ENCODE measurements around the gene SNORC. TPM values are rescaled to one million over a fixed set of nuclear protein-coding genes. Genes with fewer than 3 reads are reported as not detected.

Gene SNORC
- total RNA-seq (2022) (4.3 and 4.8 TPM in 2 replicates), Bru-seq, nascent RNA (percentile 52 among the genes with signal in this experiment), BruChase-seq, experiment 1, labeled RNA remaining after a 2-hour chase (percentile 46 among the genes with signal in this experiment), BruChase-seq, experiment 2, labeled RNA remaining after a 6-hour chase (percentile 50 among the genes with signal in this experiment)
- long read RNA-seq, partial matches to known transcripts, result 0 of 2 reads
- long read RNA-seq, other reads (novel, unspliced or antisense), result 2 of 2 reads

DNA sequence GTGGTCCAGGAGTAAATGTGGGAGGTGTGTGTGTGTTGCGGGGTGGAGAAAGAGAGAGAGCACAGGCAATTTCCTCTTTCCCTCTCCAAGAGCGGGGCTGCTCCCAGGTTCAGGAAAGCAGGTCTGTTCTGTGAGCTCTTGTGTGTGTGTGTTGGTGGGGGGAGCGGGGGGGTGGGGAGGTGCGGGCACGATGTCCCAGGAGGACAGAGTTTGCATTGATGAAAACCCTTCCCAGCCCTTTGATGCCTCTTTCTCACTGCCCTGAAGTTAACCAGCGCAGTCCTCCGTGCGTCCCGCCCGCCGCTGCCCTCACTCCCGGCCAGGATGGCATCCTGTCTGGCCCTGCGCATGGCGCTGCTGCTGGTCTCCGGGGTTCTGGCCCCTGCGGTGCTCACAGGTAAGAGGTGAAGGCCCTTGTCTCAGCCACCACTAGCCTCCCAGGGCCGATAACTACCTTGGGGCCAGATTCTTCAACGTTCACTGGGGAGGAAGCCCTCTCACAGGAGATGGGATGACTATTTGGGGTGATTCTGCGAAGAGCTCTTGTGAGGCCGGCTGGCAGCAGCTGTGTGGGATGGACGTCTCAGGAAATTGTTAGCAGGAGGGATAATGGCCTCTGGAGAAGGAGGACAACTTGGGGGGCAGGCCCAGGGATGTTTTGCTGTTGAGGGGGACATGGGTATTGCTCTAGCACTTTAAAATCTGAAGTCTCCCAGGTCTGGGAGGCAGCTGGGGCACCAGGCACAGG, at the start of gene SNORC:
Gene SNORC, plus strand, starts transcription at position 247 of the 748 bp plus-strand sequence. Its CDS starts 78 bp downstream, at position 325.
- Histone ChIP-seq H3K4me3 (ENCODE audit: low read depth, low read length) (no peak within 1 kb of the TSS), H3K27me3 (replicated peaks; ENCODE audit: control insufficient read depth, insufficient read depth, low read length) (no peaks in the 10 kb centered on the region), H3K4me1 (0 out of 2 replicates have a peak, but pooled peaks cover 9% of the 10 kb centered on the region), H3K9me3 (no peaks in the 10 kb centered on the region), H3K36me3 (ENCODE audit: control insufficient read depth, insufficient read depth, low read length) (no peaks in the 10 kb centered on the region)
- intact Hi-C loops (cut with micrococcal nuclease; ENCODE audit: unreplicated experiment), result no loop called here
- BruUV-seq (replicated peaks), result no TSS peak
- no peak for DNase-seq
- peaks cover 9% of the 10 kb centered on the region for H3K36me3 Mint-ChIP-seq (ENCODE audit: insufficient read depth, unreplicated experiment)
- ChIA-PET CTCF (no interaction called here), POLR2A (no interaction called here)
- TF ChIP-seq CTCF (IDR thresholded peaks at IDR 0.05; ENCODE audit: insufficient read depth in 1 of 2, low read depth in 1 of 2, low read length in 1 of 2, severe bottlenecking in 1 of 2, unreplicated experiment in 1 of 2), result no peak
- H3K4me1 Mint-ChIP-seq (ENCODE audit: low read depth, unreplicated experiment), result no peaks in the 10 kb centered on the region
- H3K9me3 Mint-ChIP-seq (ENCODE audit: unreplicated experiment), result no peaks in the 10 kb centered on the region
- H3K27me3 Mint-ChIP-seq (ENCODE audit: insufficient read depth, unreplicated experiment), result no peaks in the 10 kb centered on the region
- H3K27ac Mint-ChIP-seq (ENCODE audit: unreplicated experiment), result no peak within 1 kb of the TSS
- no peak within 1 kb of the TSS for H3K4me3 Mint-ChIP-seq (ENCODE audit: unreplicated experiment)

GRCh38 chr2:232829988-232830387, 40.1 kb upstream of the SNORC start:
- Histone ChIP-seq H3K9me3 (no peaks in the 10 kb centered on the region), H3K27me3 (replicated peaks; ENCODE audit: control insufficient read depth, insufficient read depth, low read length) (no peaks in the 10 kb centered on the region), H3K4me3 (ENCODE audit: low read depth, low read length) (no peak overlapping the region), H3K36me3 (ENCODE audit: control insufficient read depth, insufficient read depth, low read length) (no peaks in the 10 kb centered on the region), H3K4me1 (no peaks in the 10 kb centered on the region)
- no peak overlapping the region for H3K4me3 Mint-ChIP-seq (ENCODE audit: unreplicated experiment)
- no peaks in the 10 kb centered on the region for H3K27me3 Mint-ChIP-seq (ENCODE audit: insufficient read depth, unreplicated experiment)
- intact Hi-C loops (cut with micrococcal nuclease; ENCODE audit: unreplicated experiment), result no loop called here
- CTCF ChIA-PET, result no interaction called here
- no peaks in the 10 kb centered on the region for H3K4me1 Mint-ChIP-seq (ENCODE audit: low read depth, unreplicated experiment)
- no peak for DNase-seq
- H3K27ac Mint-ChIP-seq (ENCODE audit: unreplicated experiment), result no peak overlapping the region
- no peaks in the 10 kb centered on the region for H3K9me3 Mint-ChIP-seq (ENCODE audit: unreplicated experiment)
- no TSS peak for BruUV-seq (replicated peaks)
- POLR2A ChIA-PET, result no interaction called here
- no peak for TF ChIP-seq CTCF (IDR thresholded peaks at IDR 0.05; ENCODE audit: insufficient read depth in 1 of 2, low read depth in 1 of 2, low read length in 1 of 2, severe bottlenecking in 1 of 2, unreplicated experiment in 1 of 2)
- peaks cover 38% of the 10 kb centered on the region for H3K36me3 Mint-ChIP-seq (ENCODE audit: insufficient read depth, unreplicated experiment)

- H3K4me3 ChIP-seq (ENCODE audit: low read depth, low read length), result no peak overlapping the region
- H3K36me3 ChIP-seq (ENCODE audit: control insufficient read depth, insufficient read depth, low read length), result no peaks in the 10 kb centered on the region
- BruUV-seq (replicated peaks), result no TSS peak
- no peaks in the 10 kb centered on the region for H3K9me3 ChIP-seq
- Mint-ChIP-seq H3K27ac (ENCODE audit: unreplicated experiment) (no peak overlapping the region), H3K4me1 (ENCODE audit: low read depth, unreplicated experiment) (no peaks in the 10 kb centered on the region), H3K36me3 (ENCODE audit: insufficient read depth, unreplicated experiment) (peaks cover 48% of the 10 kb centered on the region), H3K4me3 (ENCODE audit: unreplicated experiment) (no peak overlapping the region), H3K27me3 (ENCODE audit: insufficient read depth, unreplicated experiment) (no peaks in the 10 kb centered on the region), H3K9me3 (ENCODE audit: unreplicated experiment) (no peaks in the 10 kb centered on the region)
- no peaks in the 10 kb centered on the region for H3K27me3 ChIP-seq (replicated peaks; ENCODE audit: control insufficient read depth, insufficient read depth, low read length)
- intact Hi-C loops (cut with micrococcal nuclease; ENCODE audit: unreplicated experiment), result no loop called here
- POLR2A ChIA-PET, result no interaction called here
- CTCF ChIA-PET, result no interaction called here
- TF ChIP-seq CTCF (IDR thresholded peaks at IDR 0.05; ENCODE audit: insufficient read depth in 1 of 2, low read depth in 1 of 2, low read length in 1 of 2, severe bottlenecking in 1 of 2, unreplicated experiment in 1 of 2), result no peak
- H3K4me1 ChIP-seq, result no peaks in the 10 kb centered on the region
- DNase-seq, result no peak
These were observed 38.6 kb upstream of the SNORC start for GRCh38 chr2:232831496-232831895.
